GM19372 (cell line): ENCODE results near the gene SPACA7.

Source experiments
- ATAC-seq: cut with Tn5 transposase; IDR thresholded peaks from one replicate; pipeline ENCODE4 v1.9.1; 2021; ENCODE audit warnings: mild to moderate bottlenecking, low read depth, moderate library complexity; ENCODE audit not compliant: unreplicated experiment

SPACA7 gene

DNA sequence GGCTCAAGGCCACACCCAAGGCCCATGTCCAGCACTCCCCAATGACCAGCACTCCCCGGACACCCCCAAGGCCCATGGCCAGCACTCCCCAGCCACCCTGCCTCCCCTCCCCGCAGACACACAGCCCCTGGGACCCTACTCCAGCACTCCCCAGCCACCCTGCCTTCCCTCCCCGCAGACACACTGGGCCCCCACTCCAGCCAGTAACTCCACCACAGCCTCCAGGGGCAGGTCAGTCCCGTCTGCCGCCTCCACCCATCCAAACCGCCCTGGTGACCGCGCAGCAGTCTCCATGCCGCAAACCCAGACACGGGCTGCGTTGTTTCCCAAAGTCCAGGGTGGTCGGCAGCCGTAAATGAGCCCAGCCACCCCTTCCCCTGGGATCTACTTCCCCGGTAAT, 70.7 kb downstream of the SPACA7 start:
- ATAC-seq, result no peak

DNA sequence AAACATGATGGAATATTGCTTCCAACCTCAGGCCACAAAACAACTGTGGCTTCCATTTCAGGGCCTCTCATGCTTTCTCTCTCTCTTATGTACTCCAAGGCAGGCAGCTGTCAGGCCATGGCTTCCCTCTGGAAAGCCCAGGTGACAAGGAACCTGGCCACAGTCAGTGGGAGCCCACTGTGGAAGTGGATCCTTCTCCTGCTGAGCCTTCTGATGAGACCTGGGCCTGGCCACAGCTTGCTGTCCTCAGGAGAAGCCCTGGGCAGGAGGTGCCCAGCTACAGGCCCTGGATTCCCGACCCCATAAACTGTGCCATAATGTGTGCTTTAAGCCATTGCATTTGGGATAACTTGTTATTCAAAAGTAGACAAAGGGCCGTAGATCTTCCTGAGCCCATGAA, 71.2 kb downstream of the SPACA7 start:
- no peak for ATAC-seq

DNA sequence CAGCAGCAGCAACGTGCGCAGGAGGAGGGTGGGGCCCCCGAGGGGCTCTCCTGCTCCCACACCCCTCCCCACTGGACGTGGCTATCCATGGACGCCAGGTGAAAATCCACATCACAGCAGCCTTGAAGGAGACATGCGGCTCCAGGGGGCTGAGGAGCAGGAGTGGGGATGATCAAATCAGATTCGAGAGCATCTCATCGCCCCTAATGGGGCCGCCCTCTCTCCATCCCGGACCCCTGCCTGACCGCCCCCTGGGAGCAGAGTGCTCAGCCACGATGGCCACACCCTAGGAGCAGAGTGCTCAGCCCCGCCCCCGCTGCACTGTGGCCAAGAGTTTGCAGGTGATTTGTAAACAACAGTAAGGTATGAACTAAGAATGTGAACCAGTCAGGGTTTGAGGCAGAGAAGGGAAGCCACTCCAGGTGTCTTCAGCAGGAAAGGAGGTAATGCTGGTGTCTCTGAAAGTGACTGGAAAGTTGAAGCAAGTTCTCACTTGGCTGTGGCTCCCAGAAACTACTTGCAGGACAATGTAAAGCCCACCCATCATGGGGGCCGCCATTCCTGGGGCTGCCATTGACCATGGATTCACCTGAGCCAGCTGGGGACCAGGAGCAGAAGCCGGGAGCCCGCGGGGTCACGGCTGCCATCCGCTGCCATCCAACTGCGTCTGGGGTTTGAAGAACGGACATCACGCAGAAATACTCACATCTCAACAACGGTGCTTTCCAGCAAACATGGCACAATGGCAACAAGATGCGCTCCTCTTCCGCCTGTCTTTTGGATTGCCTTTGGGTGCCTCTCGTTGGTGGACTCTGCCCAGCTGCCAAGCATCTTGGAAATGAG, 71.8 kb downstream of the SPACA7 start:
- ATAC-seq, result no peak

DNA sequence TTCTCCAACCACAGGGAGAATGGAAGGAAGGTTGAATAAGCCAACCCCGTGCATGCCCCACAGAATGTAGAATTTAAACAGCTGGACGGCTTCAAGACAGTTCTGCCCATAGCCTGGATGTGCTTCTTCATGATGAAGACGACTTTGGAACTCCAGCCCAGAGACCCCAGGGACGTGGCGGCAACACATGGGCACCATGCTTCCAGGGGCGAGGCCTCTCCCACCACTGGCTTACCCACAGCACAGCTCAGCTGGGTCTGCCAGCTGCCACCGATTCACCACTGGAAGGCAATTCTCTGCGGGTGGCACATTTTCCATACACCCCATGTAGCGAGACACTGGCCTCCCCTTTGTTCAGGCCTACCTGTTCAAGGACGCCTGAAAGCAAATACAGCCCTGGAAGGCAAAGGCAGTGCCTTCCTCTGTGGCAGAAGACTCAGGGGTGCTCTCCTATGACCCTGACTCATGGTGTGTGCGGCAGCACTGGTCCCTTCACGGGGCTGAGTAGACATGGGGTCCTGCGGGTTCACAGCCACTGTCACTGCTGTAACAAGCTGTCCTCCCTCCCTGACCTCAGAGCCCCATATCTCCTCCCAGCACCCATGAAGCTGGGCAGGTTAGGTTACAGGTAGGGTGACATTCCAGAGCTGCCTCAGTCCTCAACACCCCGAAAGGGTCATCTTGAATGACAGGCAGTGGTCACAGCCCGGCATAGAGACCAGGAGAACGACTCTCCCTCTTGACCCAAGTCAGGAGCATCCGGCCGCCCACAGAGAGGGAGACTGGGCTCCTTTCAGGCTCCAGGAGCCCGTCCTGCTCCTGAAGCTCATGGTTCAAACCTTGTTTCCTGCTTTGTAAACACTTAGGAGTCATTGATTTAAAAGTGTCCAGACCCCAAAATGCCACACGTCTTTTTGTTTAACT, 72.7 kb downstream of the SPACA7 start:
- no peak for ATAC-seq

DNA sequence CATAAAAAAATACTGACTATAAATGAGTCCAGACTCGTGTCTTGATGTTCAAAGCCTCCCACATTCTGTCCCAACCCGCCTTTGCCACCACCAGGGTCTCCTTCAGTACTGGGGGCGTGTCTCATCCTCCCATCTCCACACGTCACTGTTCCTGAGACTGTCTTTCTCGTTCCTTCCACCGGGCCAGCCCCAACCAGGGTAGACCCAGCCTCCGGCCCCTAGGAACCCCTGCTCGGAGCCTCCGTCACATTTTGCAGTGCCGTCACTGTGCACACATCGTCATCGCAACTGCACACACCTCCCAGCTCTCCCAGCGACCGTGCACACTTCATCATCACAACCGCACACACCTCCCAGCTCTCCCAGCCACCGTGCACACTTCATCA, 73.4 kb downstream of the SPACA7 start:
- no peak for ATAC-seq

DNA sequence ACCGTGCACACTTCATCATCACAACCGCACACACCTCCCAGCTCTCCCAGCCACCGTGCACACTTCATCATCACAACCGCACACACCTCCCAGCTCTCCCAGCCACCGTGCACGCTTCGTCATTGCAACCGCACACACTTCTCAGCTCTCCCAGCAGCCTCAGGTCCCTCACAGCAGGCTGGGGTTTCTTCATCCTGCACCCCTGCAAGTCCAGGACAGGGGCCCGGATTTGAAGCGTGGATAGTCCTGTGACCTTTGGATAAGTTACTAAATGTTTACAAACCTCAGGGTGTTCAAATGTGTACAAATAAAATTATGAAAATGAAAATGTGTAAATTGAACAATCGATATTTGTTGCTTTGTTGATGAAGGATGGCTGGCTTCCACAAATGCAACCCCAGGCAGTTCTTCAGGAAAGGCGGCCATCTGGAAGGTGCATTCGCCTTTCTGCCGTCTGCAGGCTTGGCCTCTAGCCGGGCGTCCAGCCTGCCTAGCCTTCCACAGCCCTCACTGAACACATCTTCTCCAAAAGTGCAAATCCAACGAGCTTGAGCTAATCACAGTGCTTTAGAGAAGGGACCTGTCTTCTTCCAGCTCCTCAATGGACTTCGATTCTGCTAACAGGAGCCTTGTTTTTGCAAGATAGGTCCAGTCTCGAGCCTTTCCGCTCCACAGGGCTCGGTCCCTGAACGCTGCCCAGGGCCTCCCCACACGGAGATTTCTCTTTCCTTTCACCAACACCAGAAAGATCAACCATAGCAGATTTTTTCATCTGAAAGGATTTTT, 74.2 kb downstream of the SPACA7 start:
- ATAC-seq, result no peak

DNA sequence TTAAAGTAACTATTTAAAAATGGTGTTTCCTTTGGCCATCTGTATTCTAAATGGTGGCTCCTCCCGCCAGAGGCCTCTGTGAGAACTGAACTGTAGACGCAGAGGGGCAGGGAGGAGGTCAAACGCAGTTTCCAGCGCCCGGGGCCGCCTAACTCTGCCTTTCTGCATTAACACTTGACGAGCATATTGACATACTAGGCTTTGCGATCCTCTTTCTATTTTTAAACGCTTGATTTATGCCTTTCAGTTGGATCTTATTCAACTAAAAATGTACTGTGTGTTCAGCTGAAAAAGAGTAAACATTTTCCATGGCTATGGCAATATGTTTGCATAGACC, 74.7 kb downstream of the SPACA7 start:
- ATAC-seq, result no peak

DNA sequence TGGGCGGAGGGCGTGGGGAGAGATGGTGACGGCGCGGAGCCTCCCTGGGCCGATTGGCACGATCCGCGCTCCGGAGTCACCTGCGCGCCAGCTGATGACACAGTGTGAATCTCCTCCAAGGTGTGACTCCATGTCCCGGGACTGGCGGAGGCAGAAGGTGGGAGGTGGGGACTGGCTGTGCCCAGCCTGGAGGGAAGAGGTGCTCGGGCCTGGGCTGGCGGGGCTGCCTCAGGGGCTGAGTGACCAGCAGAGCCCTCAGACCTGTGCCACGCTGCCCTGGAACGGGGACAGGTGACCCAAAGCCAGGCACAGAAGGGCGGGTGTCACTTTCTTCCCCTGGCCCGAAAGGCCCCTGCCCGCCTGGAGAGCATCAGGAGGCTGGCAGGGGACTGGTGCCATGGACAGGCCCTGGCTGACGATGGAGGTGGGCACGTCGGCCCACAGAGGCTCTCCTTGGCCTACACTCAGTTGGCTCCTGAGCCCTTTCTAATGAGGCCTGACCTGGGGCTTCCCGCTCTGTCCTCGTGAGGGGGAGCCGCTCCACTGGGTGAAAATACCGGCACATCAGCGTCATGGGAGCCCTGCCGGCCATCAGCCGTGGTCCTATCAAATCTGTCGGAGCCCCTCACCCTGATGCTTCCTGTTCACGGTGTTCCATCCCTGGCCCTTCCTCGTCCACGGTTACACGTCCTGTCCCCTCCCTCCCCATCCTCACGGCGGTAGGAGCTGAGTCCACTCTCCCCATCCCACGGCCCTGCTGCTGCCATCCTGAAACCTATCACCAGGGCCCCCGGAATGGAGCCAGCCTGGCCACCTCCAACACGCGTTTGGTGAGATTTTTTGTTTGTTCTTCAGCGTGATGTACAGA, 75.6 kb downstream of the SPACA7 start:
- ATAC-seq, result no peak

DNA sequence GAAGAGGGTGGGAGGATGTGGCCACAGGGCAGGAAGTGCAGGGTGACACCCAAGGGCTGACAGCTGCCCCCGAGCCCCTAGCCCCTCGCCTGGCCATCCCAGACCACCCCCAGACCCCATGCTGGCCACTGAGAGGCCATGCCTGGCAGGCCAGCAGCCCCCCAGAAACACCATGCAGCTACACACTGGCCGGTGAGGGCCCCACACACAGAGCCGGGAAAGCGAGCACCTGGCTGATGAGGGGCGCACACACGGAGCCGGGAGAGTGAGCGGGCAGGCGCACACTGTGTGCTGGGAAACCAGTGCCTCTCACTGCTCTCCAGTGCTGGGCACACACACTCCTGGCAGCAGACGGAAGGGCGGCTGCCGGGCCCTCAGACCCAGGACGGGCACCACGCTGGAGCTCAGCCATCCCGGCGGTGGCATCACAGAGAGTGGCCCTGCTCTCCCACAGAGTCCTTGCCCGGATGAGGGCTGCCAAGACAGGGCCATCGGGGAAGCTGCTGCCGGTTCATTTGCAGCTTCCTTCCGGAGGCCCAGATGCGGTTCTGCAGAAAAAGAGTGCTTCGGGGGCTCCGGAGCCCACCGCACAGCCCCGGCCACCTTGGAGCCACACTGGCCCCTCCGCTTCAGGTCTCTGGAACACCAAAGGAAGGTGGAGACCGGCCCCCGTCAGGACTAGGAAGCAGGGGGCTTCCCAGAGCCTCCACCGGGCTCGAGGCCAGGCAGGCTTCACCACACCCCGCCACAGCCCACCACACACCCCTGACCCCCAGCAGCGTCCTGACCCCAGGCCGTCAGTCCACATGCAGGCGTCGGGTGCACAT, 76.4 kb downstream of the SPACA7 start:
- ATAC-seq, result no peak

DNA sequence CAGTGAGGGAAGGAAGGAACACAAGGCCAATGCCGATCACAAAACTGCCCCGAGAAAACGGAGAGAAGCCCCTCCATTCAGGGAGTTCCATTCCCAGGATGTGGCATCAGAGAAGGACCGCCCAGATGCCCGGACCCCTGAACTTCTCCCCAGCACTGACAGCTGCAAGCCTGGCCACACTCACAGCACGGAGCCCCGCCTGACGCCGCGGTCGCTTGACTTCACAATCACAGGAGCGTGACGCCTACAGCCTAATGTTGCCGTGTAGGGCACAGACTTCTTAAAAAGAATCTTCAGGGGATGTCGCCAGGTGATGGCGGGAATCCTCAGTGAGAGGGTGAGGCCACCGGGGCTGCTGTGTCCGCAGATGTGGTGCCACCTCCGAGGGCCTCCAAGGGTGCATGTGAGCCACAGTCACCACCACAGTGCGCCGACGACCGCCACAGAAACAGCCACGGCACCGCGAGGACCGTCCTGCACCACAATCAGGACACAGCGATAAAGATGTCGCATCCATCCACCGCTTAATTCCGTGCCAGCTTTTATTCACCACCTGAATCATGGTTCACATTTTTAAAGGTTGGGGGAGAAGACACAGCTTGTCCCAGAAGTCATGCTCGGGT, 77.2 kb downstream of the SPACA7 start:
- no peak for ATAC-seq

DNA sequence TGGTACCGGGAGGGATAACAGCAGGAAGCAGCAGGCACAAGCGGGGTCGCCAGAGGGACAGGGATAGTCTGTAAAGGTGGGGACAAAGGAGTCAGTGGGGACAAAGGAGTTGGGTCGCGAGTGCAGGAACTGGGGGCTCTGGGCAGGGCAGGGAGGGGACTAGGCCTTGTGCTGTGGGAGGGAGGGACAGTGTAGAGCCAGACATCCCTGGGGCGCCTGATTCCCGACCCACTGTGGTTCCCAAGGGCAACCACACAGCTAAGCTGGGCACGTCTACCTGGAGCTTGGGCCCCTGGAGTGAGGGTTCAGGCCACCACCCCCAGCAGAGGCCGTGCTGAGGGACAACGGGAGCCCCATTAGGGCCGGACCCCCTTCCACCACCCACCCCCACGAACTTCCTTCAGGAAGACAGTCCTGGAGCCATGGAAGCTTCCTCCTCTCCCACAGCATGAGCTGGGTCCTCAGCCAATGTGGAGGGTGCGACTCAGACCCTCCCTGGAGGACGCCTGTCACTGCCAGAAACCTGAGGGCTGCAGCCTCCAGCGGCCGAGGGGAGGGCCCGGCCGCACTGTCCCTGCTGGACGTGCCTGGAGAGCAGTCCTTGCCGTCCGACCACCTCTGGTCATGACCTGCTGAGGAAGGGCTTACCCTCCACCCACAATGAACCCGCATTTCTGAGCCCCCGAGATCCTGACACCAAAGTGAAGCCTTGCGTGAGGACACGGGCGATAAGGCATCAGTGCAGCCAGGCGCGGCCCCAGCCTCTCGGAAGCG, 77.9 kb downstream of the SPACA7 start:
- no peak for ATAC-seq

DNA sequence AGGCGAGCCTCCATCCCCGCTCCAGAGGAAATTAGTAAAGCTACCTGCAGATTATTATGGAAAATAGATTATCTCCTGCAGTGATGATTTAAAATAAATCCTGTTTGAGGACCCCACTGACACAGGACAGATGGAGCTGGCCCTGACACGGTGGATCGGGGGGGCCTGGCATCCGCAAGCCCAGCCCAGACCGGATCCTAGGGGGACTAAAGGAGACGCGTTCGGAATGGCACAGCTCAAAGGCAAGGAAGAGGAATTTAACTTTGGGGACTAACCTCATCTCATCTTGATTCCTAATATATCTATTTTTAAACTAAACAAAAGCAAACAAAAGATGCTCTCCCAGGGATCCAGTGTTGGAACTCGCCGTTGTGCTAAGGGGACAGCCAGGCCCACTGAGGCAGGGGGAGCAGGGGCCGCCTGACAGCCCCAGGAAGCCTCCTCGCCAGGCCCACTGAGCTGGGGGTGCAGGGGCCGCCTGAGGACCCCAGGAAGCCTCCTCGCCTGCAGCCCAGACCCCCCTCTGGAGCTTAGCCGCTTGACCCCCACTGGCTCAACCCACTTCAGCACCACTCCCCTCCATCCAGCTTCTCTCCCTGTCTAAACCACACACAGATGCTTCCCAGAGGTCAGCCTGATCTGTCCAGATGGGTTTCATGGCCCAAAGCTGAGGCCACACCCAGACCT, 78.6 kb downstream of the SPACA7 start:
- ATAC-seq, result no peak

DNA sequence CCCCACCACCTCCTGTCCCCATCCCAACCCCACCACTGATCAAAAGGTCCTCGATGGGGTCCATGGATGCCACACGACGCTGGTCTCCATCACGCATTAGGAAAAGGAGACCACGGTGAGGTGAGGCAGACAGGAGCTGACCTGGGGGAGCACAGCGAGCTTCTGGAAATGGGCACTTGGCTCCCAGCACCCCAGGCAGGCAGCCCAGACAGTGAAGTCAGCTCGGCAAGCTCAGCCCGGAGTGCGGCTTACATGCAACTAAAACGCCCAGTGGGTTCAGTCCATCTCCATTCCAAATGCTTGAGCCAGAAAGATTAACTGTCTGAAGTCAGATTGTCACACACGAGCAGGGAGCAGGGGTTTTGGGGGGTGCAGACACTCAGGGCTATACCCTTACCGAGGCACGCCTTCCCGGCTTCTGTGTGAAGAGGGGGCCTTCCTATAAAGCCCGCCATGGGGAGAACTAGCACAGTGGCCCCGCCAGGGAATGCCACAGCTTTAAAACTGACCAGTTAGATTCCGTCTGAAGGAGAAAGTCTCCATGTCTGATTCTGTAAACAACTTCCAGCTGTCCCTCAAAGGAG, 79.4 kb downstream of the SPACA7 start:
- ATAC-seq, result no peak

DNA sequence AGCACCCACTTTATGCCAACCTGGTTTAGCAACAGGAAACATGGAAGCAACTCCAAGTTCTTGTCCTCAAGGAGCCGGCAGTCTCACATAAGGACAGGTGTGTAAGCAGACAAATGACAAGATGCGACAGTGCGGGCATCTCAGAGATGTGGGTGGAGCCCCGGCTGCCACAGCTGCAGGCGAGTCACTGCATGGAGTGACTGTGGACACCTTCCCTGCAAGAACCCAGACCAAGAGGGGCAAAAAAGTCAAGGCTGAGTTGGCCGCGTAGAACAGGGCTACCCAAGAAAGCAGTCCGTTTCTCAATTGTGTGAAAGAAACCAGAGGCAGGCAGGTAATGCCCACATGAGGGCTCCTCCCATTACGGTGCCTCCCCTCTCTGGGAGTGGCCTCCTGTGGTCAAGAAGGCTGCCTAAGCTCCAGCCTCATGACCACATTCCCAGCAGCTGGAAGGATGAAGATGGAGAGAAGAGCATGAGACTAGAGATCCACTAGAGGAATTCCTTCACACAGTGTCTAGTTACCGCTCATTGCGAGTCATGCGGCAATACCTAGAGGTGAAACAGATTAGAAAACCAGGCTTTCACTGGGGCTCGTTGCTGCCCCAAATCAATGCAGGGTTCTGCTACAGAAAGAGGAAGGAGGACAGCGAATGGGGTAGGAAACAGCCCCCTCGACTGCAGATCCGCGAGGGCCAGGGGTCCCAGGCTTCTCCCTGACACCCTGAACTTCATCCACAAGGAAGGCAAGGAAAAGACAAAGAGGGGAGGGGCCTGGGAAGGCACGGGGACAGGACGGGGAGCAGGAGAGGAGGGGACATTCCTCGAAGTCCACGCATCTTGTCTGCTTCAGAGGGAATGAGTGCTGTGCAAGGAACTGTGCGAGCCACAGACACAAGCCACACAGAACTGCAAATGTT, 80.2 kb downstream of the SPACA7 start:
- no peak for ATAC-seq

DNA sequence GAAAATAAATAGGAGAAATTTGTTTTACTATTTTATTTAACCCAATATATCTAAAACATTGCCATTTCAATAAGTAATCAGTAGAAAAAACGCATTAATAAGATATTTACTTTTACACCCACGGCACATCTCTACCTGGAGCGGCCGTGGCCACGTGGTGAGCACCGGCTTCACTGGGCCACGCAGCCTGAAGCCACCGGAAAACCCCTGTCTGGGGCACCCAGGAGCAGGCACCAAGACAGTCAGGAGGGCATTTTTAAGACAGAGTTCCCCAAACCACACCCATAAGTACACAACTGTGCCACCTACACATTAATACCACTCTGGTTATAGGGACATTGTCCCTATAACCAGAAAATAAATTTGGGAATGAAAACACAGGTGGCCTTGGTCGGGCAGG, 80.9 kb downstream of the SPACA7 start:
- no peak for ATAC-seq

DNA sequence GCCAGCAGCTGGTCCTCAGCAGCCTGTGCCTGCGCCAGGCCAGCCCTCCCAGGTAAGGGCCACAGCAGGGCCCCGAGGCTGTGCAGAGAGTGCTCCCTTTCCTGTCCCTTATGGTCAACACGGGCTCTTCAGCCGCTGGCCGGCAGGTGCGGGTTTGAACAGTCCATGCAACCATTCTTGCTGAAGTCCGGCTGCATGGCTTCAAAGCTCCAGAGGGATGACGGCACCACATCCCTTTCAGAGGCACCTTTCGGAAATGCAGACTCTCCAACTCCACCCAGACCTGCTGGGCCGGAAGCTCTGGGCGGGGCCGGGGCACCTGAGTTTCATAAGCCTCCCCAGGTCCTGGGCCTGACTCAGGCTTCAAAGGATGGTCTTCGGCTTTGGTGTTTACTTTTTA, 81.3 kb downstream of the SPACA7 start:
- no peak for ATAC-seq
